Body of pancreas (tissue), 4 donors: Measurements from ENCODE around the gene PGF. TPM values are rescaled to one million over a fixed set of nuclear protein-coding genes. Genes with fewer than 3 reads are reported as not detected.

Experiments used
- ATAC-seq: fragments of 150-250 bp; one replicate; pipeline ENCODE4 v1.9.1; 2016
- DNase-seq, 4 donors: peaks; one replicate each; pipeline ENCODE4 v3.0.0-alpha.2; 2019
- H3K27ac ChIP-seq, 4 donors: fragments of 200-600 bp; sonication (generic); 1 replicate in 3 of 4; 2 replicates in 1 of 4; pipeline versions ENCODE4 v1.5.1 to v1.6.1; 2016 to 2019; ENCODE audit warnings: mild to moderate bottlenecking in 1 of 4, mixed read lengths in 1 of 4, moderate library complexity in 1 of 4
- H3K27me3 ChIP-seq, 2 donors: fragments of 200-600 bp; sonication (generic); one replicate each; pipeline ENCODE4 v1.6.0; 2016; ENCODE audit warnings: mild to moderate bottlenecking in 1 of 2
- H3K36me3 ChIP-seq, 2 donors: fragments of 200-600 bp; sonication (generic); replicated peaks in 1 of 2; 2 replicates each; pipeline ENCODE4 v1.5.1; 2016; ENCODE audit warnings: low read depth in 2 of 2; ENCODE audit not compliant: insufficient read depth in 1 of 2
- H3K4me1 ChIP-seq: fragments of 200-600 bp; sonication (generic); one replicate; pipeline ENCODE4 v1.6.0; 2016
- H3K4me3 ChIP-seq, 2 donors: fragments of 200-600 bp; sonication (generic); 1 replicate in 1 of 2; 2 replicates in 1 of 2; pipeline ENCODE4 v1.5.1; 2016 to 2019
- H3K9me3 ChIP-seq, 3 donors: fragments of 200-600 bp; sonication (generic); 1 replicate in 2 of 3; 2 replicates in 1 of 3; pipeline ENCODE4 v1.5.1; 2016
- POLR2A ChIP-seq, 3 donors: fragments of 450-650 bp; IDR thresholded peaks; one replicate each; pipeline ENCODE4 v1.6.1; 2016; ENCODE audit warnings: antibody characterized with exemption in 3 of 3, mild to moderate bottlenecking in 2 of 3
- WGBS, 2 donors: methylation state at CpG; one replicate each; pipeline ENCODE4 v1.1.5; 2017; 5-methylcytosine and 5-hydroxymethylcytosine counted together
- intact Hi-C: fragments of 100-400 bp; cut with DNase I; formaldehyde crosslinking; loops from one replicate; pipeline ENCODE4 v1.15.1; 2023
- total RNA-seq, 2 donors: library from RNA; depleted of rRNA; stranded (reverse); fragments of >200 nt; gene quantifications; one replicate each; pipeline ENCODE4 v1.1.0, GENCODE V29; 2016
- TF ChIP-seq, protein P1 (sequence below), 7 experiments: fragments of 450-650 bp in 4 of 7; fragments of 200-600 bp in 3 of 7; sonication (generic) in 3 of 7; IDR thresholded peaks; one replicate each; pipeline ENCODE4 v1.5.1; 2016 to 2019; ENCODE audit warnings: antibody characterized with exemption in 7 of 7

The PGF gene
- total RNA-seq, 2 donors from 2014 or later: 2.3 to 6.6 TPM

DNA sequence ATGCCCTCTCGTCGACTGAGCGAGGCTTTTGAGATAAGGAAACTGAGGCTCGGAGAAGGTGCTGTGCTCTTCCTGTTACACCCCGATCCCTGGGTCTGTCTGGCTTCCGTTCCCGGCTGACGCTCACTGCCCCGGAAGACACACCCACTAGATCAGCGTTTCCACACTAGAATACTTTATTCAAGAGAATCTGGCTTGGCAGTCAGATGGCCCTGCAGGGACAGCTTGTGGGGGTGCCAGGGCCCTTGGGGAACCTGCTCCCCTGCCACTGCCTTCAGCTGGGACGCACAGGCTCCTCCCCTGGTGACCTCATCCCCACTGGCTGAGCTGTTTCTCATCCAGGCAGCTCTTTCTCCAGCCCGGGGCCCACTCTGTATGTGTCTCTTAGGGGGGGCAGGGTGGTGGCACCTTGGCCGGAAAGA, 13.7 kb downstream of the PGF start:
- Histone ChIP-seq H3K27me3 (no peaks in the 10 kb centered on the region), H3K27ac (peak overlapping the region in 2 of 4 donors; percentile 59 to 61), H3K4me1 (peaks cover 6% of the 10 kb centered on the region), H3K36me3 (no peaks in the 10 kb centered on the region), H3K4me3 (no peak overlapping the region), H3K9me3 (no peaks in the 10 kb centered on the region)
- ATAC-seq (no peak), DNase-seq (peak in 1 of 4 donors; percentile 69)
- 37 to 76% methylated on average over 10 to 13 of the region's 13 CpGs for WGBS, 2 donors
- no peak for TF ChIP-seq POLR2A (IDR thresholded peaks at IDR 0.05)
- TF ChIP-seq, protein P1, sequence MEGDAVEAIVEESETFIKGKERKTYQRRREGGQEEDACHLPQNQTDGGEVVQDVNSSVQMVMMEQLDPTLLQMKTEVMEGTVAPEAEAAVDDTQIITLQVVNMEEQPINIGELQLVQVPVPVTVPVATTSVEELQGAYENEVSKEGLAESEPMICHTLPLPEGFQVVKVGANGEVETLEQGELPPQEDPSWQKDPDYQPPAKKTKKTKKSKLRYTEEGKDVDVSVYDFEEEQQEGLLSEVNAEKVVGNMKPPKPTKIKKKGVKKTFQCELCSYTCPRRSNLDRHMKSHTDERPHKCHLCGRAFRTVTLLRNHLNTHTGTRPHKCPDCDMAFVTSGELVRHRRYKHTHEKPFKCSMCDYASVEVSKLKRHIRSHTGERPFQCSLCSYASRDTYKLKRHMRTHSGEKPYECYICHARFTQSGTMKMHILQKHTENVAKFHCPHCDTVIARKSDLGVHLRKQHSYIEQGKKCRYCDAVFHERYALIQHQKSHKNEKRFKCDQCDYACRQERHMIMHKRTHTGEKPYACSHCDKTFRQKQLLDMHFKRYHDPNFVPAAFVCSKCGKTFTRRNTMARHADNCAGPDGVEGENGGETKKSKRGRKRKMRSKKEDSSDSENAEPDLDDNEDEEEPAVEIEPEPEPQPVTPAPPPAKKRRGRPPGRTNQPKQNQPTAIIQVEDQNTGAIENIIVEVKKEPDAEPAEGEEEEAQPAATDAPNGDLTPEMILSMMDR (IDR thresholded peaks at IDR 0.05): no peak
- intact Hi-C loops: loop anchor here (10.0 kb wide), 1 partner anchor 363 kb away; no protein-coding TSS in a partner anchor

DNA sequence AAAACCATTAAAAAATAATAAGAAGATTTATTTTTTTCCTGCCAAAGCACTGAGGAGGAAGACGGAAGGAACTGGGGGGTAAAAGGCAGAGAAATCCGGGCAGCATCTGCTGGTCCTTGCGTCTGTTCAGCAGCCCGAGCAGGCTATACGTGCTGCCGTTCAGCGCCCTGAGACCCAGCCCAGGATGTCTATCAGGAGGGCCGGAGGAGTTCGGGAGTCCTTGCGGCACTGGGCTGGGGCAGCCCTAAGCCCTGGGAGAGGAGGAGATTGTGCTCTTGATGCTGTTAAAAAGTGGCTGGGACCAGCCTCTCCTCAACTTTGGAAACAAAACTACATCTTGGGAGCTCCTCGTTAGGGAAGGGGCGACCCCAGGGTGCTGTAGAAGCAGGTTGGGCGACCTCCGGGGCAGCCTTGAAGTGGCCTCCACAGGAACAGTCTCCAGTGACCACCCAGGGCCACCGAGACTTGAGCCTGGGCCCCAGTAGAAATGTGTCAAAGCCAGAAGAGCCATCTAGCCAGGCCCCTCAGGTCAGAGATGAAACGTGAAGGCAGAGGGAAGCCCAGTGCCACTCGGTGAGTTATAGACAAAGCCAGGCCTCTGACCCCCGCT, 14.3 kb downstream of the PGF start:
- peak overlapping the region in 2 of 4 donors; percentile 59 to 61 for H3K27ac ChIP-seq
- DNase-seq: no peak
- H3K36me3 ChIP-seq: no peaks in the 10 kb centered on the region
- H3K4me1 ChIP-seq: peaks cover 2% of the 10 kb centered on the region
- H3K27me3 ChIP-seq: no peaks in the 10 kb centered on the region
- intact Hi-C loops: loop anchor here (10.0 kb wide), 1 partner anchor 364 kb away; no protein-coding TSS in a partner anchor
- 75 to 81% methylated on average over 16 to 18 of the region's 18 CpGs for WGBS, 2 donors
- H3K4me3 ChIP-seq: no peak overlapping the region
- no peaks in the 10 kb centered on the region for H3K9me3 ChIP-seq
- ATAC-seq: no peak
- TF ChIP-seq, protein P1 (IDR thresholded peaks at IDR 0.05): no peak
- no peak for TF ChIP-seq POLR2A (IDR thresholded peaks at IDR 0.05)

DNA sequence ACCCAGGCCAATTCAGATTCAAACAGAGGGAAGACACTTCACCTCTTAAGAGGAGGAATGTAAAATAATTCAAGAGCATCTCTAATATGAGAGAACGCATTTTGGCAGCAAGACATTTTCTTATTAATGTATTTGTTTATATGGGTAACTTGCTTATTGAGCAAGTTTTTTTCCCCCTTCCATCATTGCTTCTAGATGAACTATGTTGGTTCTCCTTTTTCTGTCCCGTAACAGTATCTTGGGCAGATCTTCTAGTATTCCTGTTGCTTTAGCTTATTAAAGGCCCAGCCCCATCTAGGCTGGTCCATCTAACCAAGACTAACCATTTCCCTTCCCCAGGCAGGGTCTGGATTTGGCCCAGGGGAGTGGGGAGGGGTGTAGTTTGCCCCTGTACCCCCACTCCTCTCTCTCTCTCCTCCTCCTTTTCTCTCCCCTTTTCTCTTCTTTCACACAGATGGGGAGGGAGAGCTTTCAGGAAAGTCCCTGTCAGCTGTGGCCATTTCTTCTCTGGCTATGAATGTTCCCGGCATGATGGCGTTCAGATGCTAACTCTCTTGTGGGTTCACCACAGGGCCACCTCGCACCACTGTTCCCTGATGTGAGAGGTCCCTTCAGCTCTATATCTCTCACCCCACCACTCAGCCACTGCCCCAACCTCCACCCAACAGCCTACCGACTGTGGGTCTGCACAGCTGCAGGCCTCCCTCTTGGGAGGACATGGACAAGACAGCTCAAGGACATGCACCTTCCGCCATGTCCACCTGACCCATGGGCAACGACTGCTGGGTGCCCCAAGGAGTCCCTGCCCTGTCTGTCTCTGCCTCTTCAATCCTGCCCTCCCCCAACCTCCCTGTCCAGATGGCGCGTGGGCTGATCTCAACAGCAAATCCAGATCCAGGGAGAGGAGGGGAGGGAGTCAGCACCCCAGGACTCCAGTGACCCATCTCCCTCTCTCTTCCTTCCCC, 16.6 kb downstream of the PGF start:
- H3K27ac ChIP-seq: peak overlapping the region in 2 of 4 donors; percentile 50 to 59
- no peaks in the 10 kb centered on the region for H3K27me3 ChIP-seq
- H3K4me1 ChIP-seq: no peaks in the 10 kb centered on the region
- TF ChIP-seq POLR2A (IDR thresholded peaks at IDR 0.05): no peak
- TF ChIP-seq, protein P1 (IDR thresholded peaks at IDR 0.05): no peak
- no peaks in the 10 kb centered on the region for H3K9me3 ChIP-seq
- no peak for ATAC-seq
- WGBS, 2 donors: 84 to 94% methylated on average over 8 to 10 of the region's 10 CpGs
- H3K36me3 ChIP-seq: no peaks in the 10 kb centered on the region
- no peak overlapping the region for H3K4me3 ChIP-seq
- DNase-seq: no peak
- intact Hi-C loops: no loop called here

DNA sequence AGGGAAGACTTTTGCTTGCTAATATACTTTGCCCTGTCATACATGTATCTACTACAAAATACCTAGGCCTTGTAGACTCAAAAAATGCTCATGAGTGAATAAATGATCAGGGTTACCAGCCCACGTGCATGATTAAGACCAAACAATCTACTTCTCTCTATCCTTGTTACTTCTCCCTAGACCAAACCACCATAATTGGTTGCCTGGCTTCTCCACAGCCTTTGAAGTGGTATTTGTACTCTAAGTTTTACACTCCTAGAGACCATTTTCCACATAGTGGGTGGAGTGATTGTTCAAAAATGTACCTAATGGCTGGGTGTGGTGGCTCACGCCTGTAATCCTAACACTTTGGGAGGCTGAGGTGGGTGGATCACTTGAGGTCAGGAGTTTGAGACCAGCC, 18.2 kb downstream of the PGF start:
- DNase-seq (no peak), ATAC-seq (no peak)
- H3K9me3 ChIP-seq: no peaks in the 10 kb centered on the region
- TF ChIP-seq, protein P1 (IDR thresholded peaks at IDR 0.05): no peak
- TF ChIP-seq POLR2A (IDR thresholded peaks at IDR 0.05): no peak
- H3K27me3 ChIP-seq: no peaks in the 10 kb centered on the region
- 77 to 86% methylated on average over 2 of the region's 2 CpGs for WGBS, 2 donors
- no peaks in the 10 kb centered on the region for H3K36me3 ChIP-seq
- intact Hi-C loops: no loop called here
- H3K27ac ChIP-seq: no peak overlapping the region
- no peaks in the 10 kb centered on the region for H3K4me1 ChIP-seq
- no peak overlapping the region for H3K4me3 ChIP-seq
